Measurements from ENCODE around the gene IRF2BP2. TPM values are rescaled to one million over a fixed set of nuclear protein-coding genes. Genes with fewer than 3 reads are reported as not detected.

Gene IRF2BP2
- total RNA-seq, 6 donors from 2014 or later, result 83.8 to 157 (median 116) TPM

GRCh38 chr1:234626391-234626790, 16.4 kb upstream of the IRF2BP2 start:
- H3K9me3 ChIP-seq, result no peaks in the 10 kb centered on the region
- no peak overlapping the region for H3K4me3 ChIP-seq
- no peaks in the 10 kb centered on the region for H3K27me3 ChIP-seq
- ATAC-seq (ENCODE audit: low FRiP score in 2 of 2) (no peak), DNase-seq (no peak)
- H3K36me3 ChIP-seq, result no peaks in the 10 kb centered on the region
- no peak overlapping the region for H3K27ac ChIP-seq
- TF ChIP-seq POLR2A (IDR thresholded peaks at IDR 0.05) (no peak), POLR2AphosphoS5 (IDR thresholded peaks at IDR 0.05) (no peak), CTCF (IDR thresholded peaks at IDR 0.05) (no peak), EP300 (IDR thresholded peaks at IDR 0.05) (no peak)
- 96 to 98% methylated on average over 6 of the region's 6 CpGs for WGBS, 2 donors
- peaks cover 0 to 12% (median 7%) of the 10 kb centered on the region in 4 donors for H3K4me1 ChIP-seq

- Histone ChIP-seq H3K27me3 (no peaks in the 10 kb centered on the region), H3K36me3 (no peaks in the 10 kb centered on the region), H3K4me3 (no peak overlapping the region), H3K27ac (no peak overlapping the region), H3K9me3 (no peaks in the 10 kb centered on the region), H3K4me1 (peaks cover 4 to 12% (median 9%) of the 10 kb centered on the region in 4 donors)
- DNase-seq (no peak), ATAC-seq (ENCODE audit: low FRiP score in 2 of 2) (no peak)
- 55 to 62% methylated on average over 3 of the region's 3 CpGs for WGBS, 2 donors
- no peak for TF ChIP-seq POLR2AphosphoS5 (IDR thresholded peaks at IDR 0.05)
- TF ChIP-seq EP300 (IDR thresholded peaks at IDR 0.05), result no peak
- no peak for TF ChIP-seq POLR2A (IDR thresholded peaks at IDR 0.05)
- no peak for TF ChIP-seq CTCF (IDR thresholded peaks at IDR 0.05)
Measured at GRCh38 chr1:234624724-234625117, 14.7 kb upstream of the IRF2BP2 start.

- DNase-seq, result no peak
- peaks cover 11 to 35% (median 25%) of the 10 kb centered on the region in 4 donors for H3K4me1 ChIP-seq
- no peak overlapping the region for H3K27ac ChIP-seq
- no peak overlapping the region for H3K4me3 ChIP-seq
- 72 to 76% methylated on average over 7 of the region's 7 CpGs for WGBS, 2 donors
- H3K27me3 ChIP-seq, result no peaks in the 10 kb centered on the region
- no peaks in the 10 kb centered on the region for H3K9me3 ChIP-seq
- TF ChIP-seq EP300 (IDR thresholded peaks at IDR 0.05) (no peak), CTCF (IDR thresholded peaks at IDR 0.05) (no peak), POLR2AphosphoS5 (IDR thresholded peaks at IDR 0.05) (no peak), POLR2A (IDR thresholded peaks at IDR 0.05) (no peak)
- H3K36me3 ChIP-seq, result no peaks in the 10 kb centered on the region
- ATAC-seq (ENCODE audit: low FRiP score in 2 of 2), result peak in 1 of 2 donors; percentile 46
Measured at GRCh38 chr1:234621657-234622335, 11.8 kb upstream of the IRF2BP2 start.

- Histone ChIP-seq H3K36me3 (no peaks in the 10 kb centered on the region), H3K27me3 (no peaks in the 10 kb centered on the region), H3K4me3 (no peak overlapping the region), H3K27ac (no peak overlapping the region), H3K4me1 (peaks cover 11 to 40% (median 27%) of the 10 kb centered on the region in 4 donors), H3K9me3 (no peaks in the 10 kb centered on the region)
- 91 to 92% methylated on average over 3 of the region's 3 CpGs for WGBS, 2 donors
- TF ChIP-seq POLR2A (IDR thresholded peaks at IDR 0.05) (no peak), EP300 (IDR thresholded peaks at IDR 0.05) (no peak), CTCF (IDR thresholded peaks at IDR 0.05) (no peak)
- ATAC-seq (ENCODE audit: low FRiP score in 2 of 2) (no peak), DNase-seq (no peak)
Measured at GRCh38 chr1:234621127-234621468, 11.1 kb upstream of the IRF2BP2 start.
